HCT116 (cell line): ENCODE measurements around the gene CEBPA. TPM values are rescaled to one million over a fixed set of nuclear protein-coding genes. Genes with fewer than 3 reads are reported as not detected.

Experiments used
- ATAC-seq: fragments of 200-7000 bp; cut with Tn5 transposase; 2 replicates; pipeline ENCODE4 v1.9.1; 2020; ENCODE audit warnings: mild to moderate bottlenecking, moderate library complexity
- BruUV-seq: library from RNA; stranded (reverse); fragments of 400-500 nt; replicated peaks from 2 replicates; lab custom pipeline; 2021; lab: Mats Ljungman, UMichigan
- CTCF ChIA-PET: fragments of 300-600 bp; sonication (Branson Sonifier 250); formaldehyde crosslinking; loops from one replicate; lab custom pipeline; 2021; ENCODE audit warnings: antibody characterized with exemption; lab: Charles Lee
- POLR2A ChIA-PET: fragments of 300-600, 350-600 bp; sonication (Branson Sonifier 250); formaldehyde crosslinking; loops from one replicate; lab custom pipeline; 2021; ENCODE audit warnings: antibody characterized with exemption; lab: Charles Lee
- RAD21 ChIA-PET, 2 experiments: fragments of 300-600 bp; sonication (Branson Sonifier 250); formaldehyde crosslinking; loops; one replicate each; lab custom pipeline; 2023; ENCODE audit warnings: low total read pairs in 2 of 2; ENCODE audit not compliant: uncharacterized antibody in 2 of 2, unreplicated experiment in 2 of 2, low non-redundant PET in 1 of 2; lab: Charles Lee
- DNase-seq: peaks from one replicate; pipeline ENCODE4 v3.0.0-alpha.2; 2010; ENCODE audit warnings: low read depth, low spot score
- H2AFZ ChIP-seq: fragments of 200-600 bp; shearing (Covaris generic), sonication (generic); 2 replicates; pipeline ENCODE4 v1.6.1; 2017; ENCODE audit warnings: low read depth, mixed run types, mixed read lengths, antibody characterized with exemption, low read length; ENCODE audit not compliant: poor library complexity, severe bottlenecking
- H3K27ac ChIP-seq: 2 replicates; pipeline ENCODE4 v1.5.1; 2012; ENCODE audit warnings: low read depth, low read length
- H3K27me3 ChIP-seq: fragments of 200-600 bp; sonication (generic); 2 replicates; pipeline ENCODE4 v1.6.1; 2016; ENCODE audit warnings: mixed run types, low read length, mixed read lengths; ENCODE audit not compliant: insufficient read depth
- H3K36me3 ChIP-seq, 2 experiments: fragments of 200-500 bp in 1 of 2; fragments of 200-600 bp in 1 of 2; sonication (Bioruptor generic) in 1 of 2; sonication (generic) in 1 of 2; 2 replicates each; pipeline versions ENCODE4 v1.5.1 to v1.6.1; 2014 to 2016; ENCODE audit warnings: low read length in 2 of 2, inconsistent platforms in 1 of 2, mixed read lengths in 1 of 2, mixed run types in 1 of 2; ENCODE audit not compliant: insufficient read depth in 2 of 2, control insufficient read depth in 1 of 2
- H3K4me1 ChIP-seq, 2 experiments: fragments of 200-600 bp in 1 of 2; sonication (generic) in 1 of 2; 2 replicates each; pipeline versions ENCODE4 v1.5.1 to v1.6.1; 2012 to 2017; ENCODE audit warnings: low read length in 2 of 2, inconsistent platforms in 1 of 2, mild to moderate bottlenecking in 1 of 2, mixed read lengths in 1 of 2, mixed run types in 1 of 2, moderate library complexity in 1 of 2; ENCODE audit not compliant: insufficient read depth in 2 of 2, control insufficient read depth in 1 of 2
- H3K4me2 ChIP-seq: fragments of 200-600 bp; sonication (generic); 2 replicates; pipeline ENCODE4 v1.6.1; 2017; ENCODE audit warnings: mixed run types, low read length, mixed read lengths
- H3K4me3 ChIP-seq, 2 experiments: fragments of 200-600 bp in 1 of 2; sonication (generic) in 1 of 2; replicated peaks in 1 of 2; 2 replicates each; pipeline ENCODE4 v1.5.1; 2011 to 2016; ENCODE audit warnings: low read length in 2 of 2, control low read depth in 1 of 2, low read depth in 1 of 2, mild to moderate bottlenecking in 1 of 2, mixed read lengths in 1 of 2, mixed run types in 1 of 2
- H3K79me2 ChIP-seq: fragments of 200-600 bp; sonication (generic); 2 replicates; pipeline ENCODE4 v1.6.1; 2017; ENCODE audit warnings: mild to moderate bottlenecking, mixed run types, low read length, moderate library complexity, mixed read lengths; ENCODE audit not compliant: insufficient read depth
- H3K9ac ChIP-seq: fragments of 200-600 bp; sonication (generic); 2 replicates; pipeline ENCODE4 v1.6.1; 2016; ENCODE audit warnings: low read length, mixed read lengths
- H3K9me2 ChIP-seq: fragments of 200-600 bp; sonication (generic), shearing (Covaris generic); 2 replicates; pipeline ENCODE4 v1.6.1; 2017; ENCODE audit warnings: mixed run types, mild to moderate bottlenecking, moderate library complexity; ENCODE audit not compliant: insufficient read depth
- H3K9me3 ChIP-seq, 2 experiments: fragments of 200-500 bp in 1 of 2; fragments of 200-600 bp in 1 of 2; sonication (Bioruptor generic) in 1 of 2; sonication (generic) in 1 of 2; 2 replicates each; pipeline ENCODE4 v1.6.1; 2014 to 2017; ENCODE audit warnings: low read length in 2 of 2, mixed read lengths in 2 of 2, inconsistent platforms in 1 of 2, low read depth in 1 of 2, mild to moderate bottlenecking in 1 of 2, mixed run types in 1 of 2, moderate library complexity in 1 of 2; ENCODE audit not compliant: control insufficient read depth in 1 of 2, insufficient read depth in 1 of 2
- H4K20me1 ChIP-seq: fragments of 200-600 bp; sonication (generic), shearing (Covaris generic); 2 replicates; pipeline ENCODE4 v1.6.1; 2017; ENCODE audit warnings: mixed run types, mild to moderate bottlenecking, moderate library complexity; ENCODE audit not compliant: insufficient read depth
- CBX3 ChIP-seq: IDR thresholded peaks from 2 replicates; pipeline ENCODE4 v1.6.1; 2012; ENCODE audit warnings: low read depth
- EGR1 ChIP-seq: IDR thresholded peaks from 2 replicates; pipeline ENCODE4 v1.6.1; 2012; ENCODE audit warnings: low read depth
- ELF1 ChIP-seq: IDR thresholded peaks from 2 replicates; pipeline ENCODE4 v1.6.1; 2012; ENCODE audit warnings: low read depth, borderline replicate concordance
- EZH2 ChIP-seq: fragments of 200-600 bp; sonication (generic); IDR thresholded peaks from 2 replicates; pipeline ENCODE4 v1.6.1; 2017; ENCODE audit warnings: antibody characterized with exemption, mixed run types
- JUND ChIP-seq: IDR thresholded peaks from 2 replicates; pipeline ENCODE4 v1.6.1; 2012
- RAD21 ChIP-seq: IDR thresholded peaks from 2 replicates; pipeline ENCODE4 v1.6.1; 2012; ENCODE audit warnings: low read depth, mild to moderate bottlenecking
- SIN3A ChIP-seq: IDR thresholded peaks from 2 replicates; pipeline ENCODE4 v1.6.1; 2012; ENCODE audit warnings: low read depth
- TCF7L2 ChIP-seq: IDR thresholded peaks from 2 replicates; pipeline ENCODE4 v1.7.0; 2011; ENCODE audit warnings: borderline replicate concordance, inconsistent platforms; ENCODE audit not compliant: insufficient read depth, insufficient read length; ENCODE audit errors: extremely low read depth
- YY1 ChIP-seq: IDR thresholded peaks from 2 replicates; pipeline ENCODE4 v1.6.1; 2011; ENCODE audit warnings: low read length, low read depth, moderate library complexity, mild to moderate bottlenecking; ENCODE audit not compliant: insufficient replicate concordance; ENCODE audit errors: extremely low read depth
- ZFX ChIP-seq: fragments of 450-650 bp; IDR thresholded peaks from 2 replicates; pipeline ENCODE4 v1.6.1; 2017
- ZNF274 ChIP-seq: fragments of 200-500 bp; sonication (Bioruptor generic); IDR thresholded peaks from 2 replicates; pipeline ENCODE4 v1.6.1; 2014; ENCODE audit warnings: mild to moderate bottlenecking, low read depth, low read length, inconsistent platforms
- intact Hi-C: fragments of 100-400 bp; cut with micrococcal nuclease; formaldehyde crosslinking; loops from 2 replicates; pipeline ENCODE4 v1.10.0; 2022
- total RNA-seq: library from RNA; stranded (reverse); gene quantifications from one replicate; pipeline ENCODE4 v1.2.1, GENCODE V29; 2021; ENCODE audit not compliant: unreplicated experiment
- TF ChIP-seq, protein P1 (sequence below): IDR thresholded peaks from 2 replicates; pipeline ENCODE4 v1.6.1; 2012

CEBPA gene
- total RNA-seq, 1 experiment from 2014 or later: 7.0 TPM

DNA sequence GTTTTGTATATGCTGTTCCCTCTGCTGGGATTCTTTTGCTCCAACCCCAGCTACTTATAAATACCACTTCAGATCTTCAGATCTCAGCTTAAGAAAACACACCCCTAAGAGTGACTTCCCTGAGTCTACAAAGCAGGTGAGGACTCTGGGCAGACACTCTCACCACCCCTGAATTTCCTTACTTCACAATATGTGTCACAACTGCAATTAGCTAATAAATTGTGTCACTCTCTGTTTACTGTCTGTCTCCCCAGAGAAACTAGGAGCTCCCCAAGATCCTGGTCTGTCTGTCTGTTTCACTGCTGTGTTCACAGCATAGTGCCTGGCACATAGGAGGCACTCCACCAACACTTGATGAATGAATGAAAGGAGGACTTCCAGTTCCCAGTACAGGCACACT is 14.4 kb downstream of the CEBPA start:
- DNase-seq: no peak
- intact Hi-C loops: no loop called here
- Histone ChIP-seq H4K20me1 (no peaks in the 10 kb centered on the region), H3K4me1 (peaks cover 4 to 35% of the 10 kb centered on the region in 2 experiments; a peak in 3 of 4 replicates), H3K27me3 (no peaks in the 10 kb centered on the region), H3K36me3 (no peaks in the 10 kb centered on the region), H3K79me2 (no peaks in the 10 kb centered on the region), H3K4me3 (no peak overlapping the region), H2AFZ (no peak overlapping the region), H3K4me2 (no peak overlapping the region), H3K27ac (no peak overlapping the region), H3K9ac (no peak overlapping the region), H3K9me3 (no peaks in the 10 kb centered on the region), H3K9me2 (no peaks in the 10 kb centered on the region)
- CTCF ChIA-PET: no interaction called here
- no peak for ATAC-seq
- RAD21 ChIA-PET: no interaction called here
- no TSS peak for BruUV-seq
- POLR2A ChIA-PET: interaction anchor here (0.6 kb wide), 1 partner anchor 708 kb away, joined by 5 read pairs; no protein-coding TSS in a partner anchor
- TF ChIP-seq ELF1 (no peak), CBX3 (no peak), EZH2 (no peak), TCF7L2 (no peak), ZFX (no peak), EGR1 (no peak), RAD21 (no peak), YY1 (no peak)

DNA sequence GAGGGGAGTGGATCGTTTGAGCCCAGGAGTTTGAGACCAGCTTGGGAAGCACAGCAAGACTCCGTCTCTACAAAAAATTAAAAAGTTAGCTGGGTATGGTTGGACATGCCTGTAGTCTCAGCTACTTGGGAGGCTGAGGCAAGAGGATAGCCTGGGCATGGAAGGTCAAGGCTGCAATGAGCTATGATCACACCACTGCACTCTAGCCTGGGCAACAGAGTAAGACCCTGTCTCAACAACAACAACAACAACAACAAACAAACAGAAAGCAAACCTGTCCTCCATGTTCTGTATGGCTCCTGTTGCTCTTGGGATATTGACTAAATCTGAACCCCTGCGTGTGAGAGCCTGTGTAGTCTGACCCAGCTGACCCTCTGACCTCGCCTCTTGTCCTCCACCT is 14.9 kb downstream of the CEBPA start:
- no TSS peak for BruUV-seq
- H3K4me2 ChIP-seq: no peak overlapping the region
- no peaks in the 10 kb centered on the region for H3K9me2 ChIP-seq
- H3K9me3 ChIP-seq: no peaks in the 10 kb centered on the region
- no peaks in the 10 kb centered on the region for H4K20me1 ChIP-seq
- H3K79me2 ChIP-seq: no peaks in the 10 kb centered on the region
- CTCF ChIA-PET: no interaction called here
- peaks cover 4 to 30% of the 10 kb centered on the region in 2 experiments; a peak in 3 of 4 replicates for H3K4me1 ChIP-seq
- POLR2A ChIA-PET: no interaction called here
- H3K36me3 ChIP-seq: no peaks in the 10 kb centered on the region
- no peak overlapping the region for H2AFZ ChIP-seq
- H3K9ac ChIP-seq: no peak overlapping the region
- no peak for ATAC-seq
- RAD21 ChIA-PET: no interaction called here
- DNase-seq: no peak
- no peak overlapping the region for H3K27ac ChIP-seq
- intact Hi-C loops: no loop called here
- H3K27me3 ChIP-seq: no peaks in the 10 kb centered on the region
- TF ChIP-seq ZNF274 (no peak), JUND (no peak), SIN3A (no peak), EGR1 (no peak)
- TF ChIP-seq, protein P1, sequence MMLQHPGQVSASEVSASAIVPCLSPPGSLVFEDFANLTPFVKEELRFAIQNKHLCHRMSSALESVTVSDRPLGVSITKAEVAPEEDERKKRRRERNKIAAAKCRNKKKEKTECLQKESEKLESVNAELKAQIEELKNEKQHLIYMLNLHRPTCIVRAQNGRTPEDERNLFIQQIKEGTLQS: no peak
- H3K4me3 ChIP-seq: no peak overlapping the region
